ENCODE data around the gene FASTKD3. TPM values are rescaled to one million over a fixed set of nuclear protein-coding genes. Genes with fewer than 3 reads are reported as not detected.

The FASTKD3 gene
- total and polyA plus RNA-seq, 2 donors (not counting 1 experiment from before 2014, with no cell fraction given), result 12.7 to 19.0 TPM

DNA sequence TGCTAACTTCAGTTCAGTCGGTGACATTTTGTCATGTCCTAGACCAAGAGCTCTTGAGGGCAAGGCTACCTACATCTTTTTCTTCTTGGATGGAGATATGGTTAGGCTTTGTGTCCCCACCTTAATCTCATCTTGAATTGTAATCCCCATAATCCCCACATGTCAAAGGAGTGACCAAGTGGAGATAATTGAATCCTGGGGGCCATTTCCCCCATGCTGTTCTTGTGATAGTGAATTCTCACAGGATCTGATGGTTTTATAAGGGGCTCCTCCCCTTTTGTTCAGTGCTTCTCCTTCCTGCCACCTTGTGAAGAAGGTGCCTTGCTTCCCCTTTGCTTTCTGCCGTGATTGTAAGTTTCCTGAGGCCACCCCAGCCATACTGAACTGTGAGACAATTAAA is 15.8 kb downstream of the FASTKD3 start:
- Histone ChIP-seq H3K36me3 (ENCODE audit: control insufficient read depth, insufficient read depth, low read length) (no peaks in the 10 kb centered on the region), H3K27me3 (ENCODE audit: control insufficient read depth, insufficient read depth, low read length) (peaks cover 22% of the 10 kb centered on the region), H3K9ac (ENCODE audit: insufficient read depth, low read length) (no peak overlapping the region), H3K4me2 (ENCODE audit: extremely low read depth, insufficient read depth, low read length) (no peak overlapping the region), H3K79me2 (ENCODE audit: control insufficient read depth, insufficient read depth, low read length) (no peaks in the 10 kb centered on the region), H2AFZ (ENCODE audit: low read length) (no peak overlapping the region), H3K4me1 (ENCODE audit: control insufficient read depth, extremely low read depth, insufficient read depth, low read length) (no peaks in the 10 kb centered on the region), H3K9me3 (ENCODE audit: control insufficient read depth, insufficient read depth, low read depth, low read length) (no peaks in the 10 kb centered on the region), H4K20me1 (ENCODE audit: control insufficient read depth, extremely low read depth, insufficient read depth, low read length) (no peaks in the 10 kb centered on the region), H3K4me3 (replicated peaks in 1 of 4; ENCODE audit: control extremely low read depth in 1 of 4, insufficient read depth in 1 of 4, low read depth in 3 of 4, low read length in 4 of 4) (no peak overlapping the region), H3K27ac (ENCODE audit: insufficient read depth, low read length) (no peak overlapping the region)
- TF ChIP-seq, protein P1, sequence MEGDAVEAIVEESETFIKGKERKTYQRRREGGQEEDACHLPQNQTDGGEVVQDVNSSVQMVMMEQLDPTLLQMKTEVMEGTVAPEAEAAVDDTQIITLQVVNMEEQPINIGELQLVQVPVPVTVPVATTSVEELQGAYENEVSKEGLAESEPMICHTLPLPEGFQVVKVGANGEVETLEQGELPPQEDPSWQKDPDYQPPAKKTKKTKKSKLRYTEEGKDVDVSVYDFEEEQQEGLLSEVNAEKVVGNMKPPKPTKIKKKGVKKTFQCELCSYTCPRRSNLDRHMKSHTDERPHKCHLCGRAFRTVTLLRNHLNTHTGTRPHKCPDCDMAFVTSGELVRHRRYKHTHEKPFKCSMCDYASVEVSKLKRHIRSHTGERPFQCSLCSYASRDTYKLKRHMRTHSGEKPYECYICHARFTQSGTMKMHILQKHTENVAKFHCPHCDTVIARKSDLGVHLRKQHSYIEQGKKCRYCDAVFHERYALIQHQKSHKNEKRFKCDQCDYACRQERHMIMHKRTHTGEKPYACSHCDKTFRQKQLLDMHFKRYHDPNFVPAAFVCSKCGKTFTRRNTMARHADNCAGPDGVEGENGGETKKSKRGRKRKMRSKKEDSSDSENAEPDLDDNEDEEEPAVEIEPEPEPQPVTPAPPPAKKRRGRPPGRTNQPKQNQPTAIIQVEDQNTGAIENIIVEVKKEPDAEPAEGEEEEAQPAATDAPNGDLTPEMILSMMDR (conservative IDR thresholded peaks at IDR 0.05 in 1 of 2, IDR thresholded peaks at IDR 0.05 in 1 of 2; ENCODE audit: low read depth in 1 of 2, low read length in 2 of 2), result no peak
- no peak for TF ChIP-seq EZH2 (IDR thresholded peaks at IDR 0.05; ENCODE audit: low read length, missing control alignments)
- DNase-seq (ENCODE audit: low read depth in 2 of 2), result no peak

DNA sequence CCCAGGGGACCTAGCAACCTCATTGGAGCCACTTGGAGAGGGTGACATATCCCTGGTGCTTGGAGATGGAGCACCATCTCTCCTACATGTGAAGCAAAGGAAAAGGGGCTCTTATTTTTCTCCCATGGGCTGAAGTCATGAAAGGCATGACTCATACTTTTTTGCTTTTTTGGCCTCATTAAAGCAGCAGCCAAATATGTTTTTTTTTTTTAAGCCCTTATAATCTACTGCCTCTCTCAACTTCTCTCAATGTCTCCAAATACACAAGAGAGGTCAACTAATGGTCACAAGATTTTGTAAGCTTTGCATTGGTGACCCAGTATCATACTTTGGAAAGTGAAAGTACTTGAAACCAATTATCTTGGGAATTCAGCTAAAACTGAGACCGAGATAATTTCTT is 16.3 kb downstream of the FASTKD3 start:
- H3K27ac ChIP-seq (ENCODE audit: insufficient read depth, low read length), result no peak overlapping the region
- peak; percentile 28 to 43 for DNase-seq (ENCODE audit: low read depth in 2 of 2)
- H2AFZ ChIP-seq (ENCODE audit: low read length), result no peak overlapping the region
- no peaks in the 10 kb centered on the region for H3K36me3 ChIP-seq (ENCODE audit: control insufficient read depth, insufficient read depth, low read length)
- H3K4me2 ChIP-seq (ENCODE audit: extremely low read depth, insufficient read depth, low read length), result no peak overlapping the region
- H3K79me2 ChIP-seq (ENCODE audit: control insufficient read depth, insufficient read depth, low read length), result no peaks in the 10 kb centered on the region
- no peak overlapping the region for H3K9ac ChIP-seq (ENCODE audit: insufficient read depth, low read length)
- H3K27me3 ChIP-seq (ENCODE audit: control insufficient read depth, insufficient read depth, low read length), result peaks cover 23% of the 10 kb centered on the region
- H4K20me1 ChIP-seq (ENCODE audit: control insufficient read depth, extremely low read depth, insufficient read depth, low read length), result no peaks in the 10 kb centered on the region
- H3K9me3 ChIP-seq (ENCODE audit: control insufficient read depth, insufficient read depth, low read depth, low read length), result no peaks in the 10 kb centered on the region
- H3K4me3 ChIP-seq (replicated peaks in 1 of 4; ENCODE audit: control extremely low read depth in 1 of 4, insufficient read depth in 1 of 4, low read depth in 3 of 4, low read length in 4 of 4), result no peak overlapping the region
- TF ChIP-seq EZH2 (IDR thresholded peaks at IDR 0.05; ENCODE audit: low read length, missing control alignments), result no peak
- TF ChIP-seq, protein P1 (conservative IDR thresholded peaks at IDR 0.05 in 1 of 2, IDR thresholded peaks at IDR 0.05 in 1 of 2; ENCODE audit: low read depth in 1 of 2, low read length in 2 of 2), result no peak
- no peaks in the 10 kb centered on the region for H3K4me1 ChIP-seq (ENCODE audit: control insufficient read depth, extremely low read depth, insufficient read depth, low read length)

DNA sequence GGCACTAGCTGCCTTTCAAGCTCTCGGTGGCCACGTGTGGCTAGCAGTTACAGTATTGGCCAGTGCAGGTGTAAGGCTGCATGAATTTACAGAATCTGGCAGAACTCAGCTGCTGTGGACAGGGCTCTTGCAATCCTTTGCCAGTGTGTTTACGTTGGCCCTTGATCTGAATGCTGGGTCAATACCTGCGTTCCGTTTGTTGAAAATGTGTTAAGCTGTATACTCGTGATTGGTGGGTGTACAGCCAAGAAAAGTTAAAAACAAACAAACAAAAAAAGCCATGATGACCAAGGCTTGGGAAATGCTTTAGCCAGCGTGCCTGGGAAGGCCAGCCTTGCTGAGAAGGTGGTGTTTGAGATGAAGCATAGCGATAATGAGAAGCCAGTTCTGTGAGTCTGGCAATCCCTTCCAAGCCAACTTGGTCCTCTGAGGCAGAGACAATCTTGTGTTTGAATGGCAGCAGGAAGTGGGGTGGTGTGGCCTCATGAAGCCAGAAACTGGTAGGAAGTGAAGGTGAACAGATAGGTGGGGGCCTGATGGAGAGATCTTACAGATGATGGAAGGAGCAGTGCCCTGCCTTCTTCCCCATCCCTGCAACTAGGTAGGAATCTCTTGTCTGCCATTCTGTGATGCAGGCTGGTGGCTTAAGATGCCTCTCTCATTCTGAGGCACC is 17.1 kb downstream of the FASTKD3 start:
- no peak overlapping the region for H3K4me3 ChIP-seq (replicated peaks in 1 of 4; ENCODE audit: control extremely low read depth in 1 of 4, insufficient read depth in 1 of 4, low read depth in 3 of 4, low read length in 4 of 4)
- no peaks in the 10 kb centered on the region for H3K79me2 ChIP-seq (ENCODE audit: control insufficient read depth, insufficient read depth, low read length)
- no peaks in the 10 kb centered on the region for H3K4me1 ChIP-seq (ENCODE audit: control insufficient read depth, extremely low read depth, insufficient read depth, low read length)
- TF ChIP-seq, protein P1 (conservative IDR thresholded peaks at IDR 0.05 in 1 of 2, IDR thresholded peaks at IDR 0.05 in 1 of 2; ENCODE audit: low read depth in 1 of 2, low read length in 2 of 2), result no peak
- TF ChIP-seq EZH2 (IDR thresholded peaks at IDR 0.05; ENCODE audit: low read length, missing control alignments), result peak; percentile 0
- H3K4me2 ChIP-seq (ENCODE audit: extremely low read depth, insufficient read depth, low read length), result no peak overlapping the region
- no peaks in the 10 kb centered on the region for H3K36me3 ChIP-seq (ENCODE audit: control insufficient read depth, insufficient read depth, low read length)
- H2AFZ ChIP-seq (ENCODE audit: low read length), result no peak overlapping the region
- H3K27me3 ChIP-seq (ENCODE audit: control insufficient read depth, insufficient read depth, low read length), result peaks cover 25% of the 10 kb centered on the region
- no peaks in the 10 kb centered on the region for H4K20me1 ChIP-seq (ENCODE audit: control insufficient read depth, extremely low read depth, insufficient read depth, low read length)
- no peak overlapping the region for H3K27ac ChIP-seq (ENCODE audit: insufficient read depth, low read length)
- H3K9ac ChIP-seq (ENCODE audit: insufficient read depth, low read length), result no peak overlapping the region
- H3K9me3 ChIP-seq (ENCODE audit: control insufficient read depth, insufficient read depth, low read depth, low read length), result no peaks in the 10 kb centered on the region
- no peak for DNase-seq (ENCODE audit: low read depth in 2 of 2)

All from fibroblast of lung (primary cell).